ENCODE results near the gene RABGGTB.
"Not testable (repeated sequence)": the region's sequence is repeated elsewhere in the genome, so short reads cannot be mapped to it uniquely, and the experiment has no call there.

The RABGGTB gene

GRCh38 chr1:75791022-75791421, 5.0 kb downstream of the RABGGTB start:
- in situ Hi-C loops (cut with HindIII; ENCODE audit: low pct_ligation_motif_present, low pct_unique_long_range_greater_than_20kb, low sequenced_read_pairs): no loop called here
- no peak for DNase-seq

GRCh38 chr1:75792091-75792490, 6.0 kb downstream of the RABGGTB start:
- no peak for DNase-seq
- in situ Hi-C loops (cut with HindIII; ENCODE audit: low pct_ligation_motif_present, low pct_unique_long_range_greater_than_20kb, low sequenced_read_pairs): no loop called here

GRCh38 chr1:75794382-75794781, 8.3 kb downstream of the RABGGTB start:
- in situ Hi-C loops (cut with HindIII; ENCODE audit: low pct_ligation_motif_present, low pct_unique_long_range_greater_than_20kb, low sequenced_read_pairs): no loop called here

GRCh38 chr1:75795703-75796193, 9.7 kb downstream of the RABGGTB start:
- in situ Hi-C loops (cut with HindIII; ENCODE audit: low pct_ligation_motif_present, low pct_unique_long_range_greater_than_20kb, low sequenced_read_pairs): no loop called here

More at GRCh38 chr1:75794382-75794781, 8.3 kb downstream of the RABGGTB start:
- DNase-seq: no peak

GRCh38 chr1:75796376-75797272, 10.6 kb downstream of the RABGGTB start, which contains the start of gene MSH4:
Gene MSH4 (plus strand): TSS chr1:75796882. CDS start chr1:75796986, 104 bp downstream.
- in situ Hi-C loops (cut with HindIII; ENCODE audit: low pct_ligation_motif_present, low pct_unique_long_range_greater_than_20kb, low sequenced_read_pairs): no loop called here
- no peak for DNase-seq

More at GRCh38 chr1:75795703-75796193, 9.7 kb downstream of the RABGGTB start:
- DNase-seq: no peak

- no peak for DNase-seq
- in situ Hi-C loops (cut with HindIII; ENCODE audit: low pct_ligation_motif_present, low pct_unique_long_range_greater_than_20kb, low sequenced_read_pairs): no loop called here
Measured at GRCh38 chr1:75797273-75797588, 11.2 kb downstream of the RABGGTB start.

GRCh38 chr1:75797606-75798216, 11.7 kb downstream of the RABGGTB start:
- in situ Hi-C loops (cut with HindIII; ENCODE audit: low pct_ligation_motif_present, low pct_unique_long_range_greater_than_20kb, low sequenced_read_pairs): no loop called here
- DNase-seq: no peak

- DNase-seq; in situ Hi-C loops (cut with HindIII; ENCODE audit: low pct_ligation_motif_present, low pct_unique_long_range_greater_than_20kb, low sequenced_read_pairs): not testable (repeated sequence)
Measured at GRCh38 chr1:75801480-75801879, 15.4 kb downstream of the RABGGTB start.

- DNase-seq: no peak
- in situ Hi-C loops (cut with HindIII; ENCODE audit: low pct_ligation_motif_present, low pct_unique_long_range_greater_than_20kb, low sequenced_read_pairs): no loop called here
Measured at GRCh38 chr1:75808921-75809320, 22.9 kb downstream of the RABGGTB start.

GRCh38 chr1:75810113-75810512, 24.1 kb downstream of the RABGGTB start:
- in situ Hi-C loops (cut with HindIII; ENCODE audit: low pct_ligation_motif_present, low pct_unique_long_range_greater_than_20kb, low sequenced_read_pairs); DNase-seq: not testable (repeated sequence)

- DNase-seq: no peak
- in situ Hi-C loops (cut with HindIII; ENCODE audit: low pct_ligation_motif_present, low pct_unique_long_range_greater_than_20kb, low sequenced_read_pairs): no loop called here
Measured at GRCh38 chr1:75811211-75811981, 25.3 kb downstream of the RABGGTB start.

- no peak for DNase-seq
- in situ Hi-C loops (cut with HindIII; ENCODE audit: low pct_ligation_motif_present, low pct_unique_long_range_greater_than_20kb, low sequenced_read_pairs): no loop called here
Measured at GRCh38 chr1:75812065-75812464, 26.0 kb downstream of the RABGGTB start.

GRCh38 chr1:75823596-75823995, 37.5 kb downstream of the RABGGTB start:
- in situ Hi-C loops (cut with HindIII; ENCODE audit: low pct_ligation_motif_present, low pct_unique_long_range_greater_than_20kb, low sequenced_read_pairs); DNase-seq: not testable (repeated sequence)

- no peak for DNase-seq
- in situ Hi-C loops (cut with HindIII; ENCODE audit: low pct_ligation_motif_present, low pct_unique_long_range_greater_than_20kb, low sequenced_read_pairs): no loop called here
Measured at GRCh38 chr1:75836528-75837100, 50.6 kb downstream of the RABGGTB start.

GRCh38 chr1:75838079-75838478, 52.0 kb downstream of the RABGGTB start:
- in situ Hi-C loops (cut with HindIII; ENCODE audit: low pct_ligation_motif_present, low pct_unique_long_range_greater_than_20kb, low sequenced_read_pairs): no loop called here
- DNase-seq: no peak

- DNase-seq: no peak
- in situ Hi-C loops (cut with HindIII; ENCODE audit: low pct_ligation_motif_present, low pct_unique_long_range_greater_than_20kb, low sequenced_read_pairs): no loop called here
Measured at GRCh38 chr1:75841421-75841820, 55.4 kb downstream of the RABGGTB start.
